Measurements from ENCODE around the gene TPRG1.

- no peak for TF ChIP-seq GATA2 (IDR thresholded peaks at IDR 0.05; ENCODE audit: low read depth, low read length)
- TF ChIP-seq GATA3 (IDR thresholded peaks at IDR 0.05; ENCODE audit: low read depth, low read length) = no peak
Observed at GRCh38 chr3:189143771-189144170, 28.0 kb upstream of the TPRG1 start.

Data from SH-SY5Y (cell line).